ENCODE data around the gene CHMP4A. TPM values are rescaled to one million over a fixed set of nuclear protein-coding genes. Genes with fewer than 3 reads are reported as not detected.

Gene CHMP4A
- total RNA-seq, 1 donor from 2014 or later: 32.2 TPM

DNA sequence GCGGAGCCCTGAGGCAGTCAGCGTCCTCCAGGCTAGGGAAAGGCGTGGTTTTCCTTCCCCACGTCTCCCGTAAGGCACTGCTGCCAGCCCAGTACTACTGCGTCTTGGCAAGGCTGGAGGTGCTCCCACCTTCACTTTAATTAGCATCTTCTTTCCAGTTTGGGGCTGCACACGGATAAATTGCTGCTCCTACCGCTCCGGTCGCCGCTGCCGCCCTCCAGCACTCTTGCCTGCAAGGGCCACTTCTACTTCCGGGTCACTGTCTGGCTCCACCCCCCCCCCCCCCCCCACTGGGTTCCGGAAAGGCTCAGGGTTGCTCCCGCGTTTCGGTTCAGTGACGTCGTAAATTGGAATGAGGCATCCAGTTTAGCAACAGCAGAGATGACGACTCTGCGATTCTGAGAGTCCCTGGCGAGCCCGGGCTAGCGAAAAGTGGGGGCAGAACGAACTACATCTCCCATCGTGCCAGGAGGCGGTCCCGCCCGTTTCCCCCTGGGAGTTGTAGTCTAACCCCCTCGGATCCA is 18.9 kb upstream of the CHMP4A start, which contains the start of gene NEDD8:
NEDD8 (minus strand) TSS at position 247 of the 524 bp plus-strand sequence; CDS start at position 147, 100 bp downstream.
- peak within 1 kb of the TSS; percentile 90 for H3K9ac ChIP-seq (ENCODE audit: low read length)
- Mint-ChIP-seq H3K4me3 (ENCODE audit: unreplicated experiment) (peak within 1 kb of the TSS; percentile 94), H3K27me3 (ENCODE audit: low read depth, unreplicated experiment) (no peaks in the 10 kb centered on the region), H3K36me3 (ENCODE audit: low read depth, unreplicated experiment) (peaks cover 13% of the 10 kb centered on the region), H3K4me1 (ENCODE audit: low read depth, unreplicated experiment) (peaks cover 16% of the 10 kb centered on the region), H3K27ac (ENCODE audit: unreplicated experiment) (peak within 1 kb of the TSS; percentile 92), H3K9me3 (ENCODE audit: unreplicated experiment) (no peaks in the 10 kb centered on the region)
- H3K4me3 ChIP-seq (ENCODE audit: insufficient read depth, low read depth, low read length): peak within 1 kb of the TSS; percentile 93
- H3K27me3 ChIP-seq (ENCODE audit: insufficient read depth, low read length): no peaks in the 10 kb centered on the region
- FAIRE-seq: no peak
- peak; percentile 90 for DNase-seq (ENCODE audit: low read depth)
- peak within 1 kb of the TSS; percentile 96 for H3K4me2 ChIP-seq (ENCODE audit: low read length)
- H4K20me1 ChIP-seq (ENCODE audit: insufficient read depth, low read length): peaks cover 3% of the 10 kb centered on the region
- H3K4me1 ChIP-seq (ENCODE audit: insufficient read depth, low read length): peaks cover 13% of the 10 kb centered on the region
- H3K9me3 ChIP-seq (ENCODE audit: insufficient read depth, low read depth, low read length): no peaks in the 10 kb centered on the region
- peak within 1 kb of the TSS; percentile 98 for H2AFZ ChIP-seq (ENCODE audit: low read depth, low read length)
- no peak for TF ChIP-seq CTCF (IDR thresholded peaks at IDR 0.05; ENCODE audit: insufficient read depth, low read depth, low read length)
- TF ChIP-seq EZH2 (IDR thresholded peaks at IDR 0.05; ENCODE audit: insufficient read depth, low read length): no peak
- H3K36me3 ChIP-seq (ENCODE audit: insufficient read depth, low read length): peaks cover 18% of the 10 kb centered on the region
- H3K27ac ChIP-seq (ENCODE audit: low read depth, low read length): peak within 1 kb of the TSS; percentile 94
- peaks cover 84% of the 10 kb centered on the region for H3K79me2 ChIP-seq (ENCODE audit: insufficient read depth, low read length)

- H3K27me3 ChIP-seq (ENCODE audit: insufficient read depth, low read length): no peaks in the 10 kb centered on the region
- FAIRE-seq: no peak
- peak overlapping the region; percentile 96 for H3K4me2 ChIP-seq (ENCODE audit: low read length)
- Mint-ChIP-seq H3K27me3 (ENCODE audit: low read depth, unreplicated experiment) (no peaks in the 10 kb centered on the region), H3K27ac (ENCODE audit: unreplicated experiment) (peak overlapping the region; percentile 92), H3K4me1 (ENCODE audit: low read depth, unreplicated experiment) (peaks cover 13% of the 10 kb centered on the region), H3K9me3 (ENCODE audit: unreplicated experiment) (no peaks in the 10 kb centered on the region), H3K4me3 (ENCODE audit: unreplicated experiment) (peak overlapping the region; percentile 94), H3K36me3 (ENCODE audit: low read depth, unreplicated experiment) (peaks cover 10% of the 10 kb centered on the region)
- peak overlapping the region; percentile 98 for H2AFZ ChIP-seq (ENCODE audit: low read depth, low read length)
- H3K4me3 ChIP-seq (ENCODE audit: insufficient read depth, low read depth, low read length): peak overlapping the region; percentile 93
- peaks cover 13% of the 10 kb centered on the region for H3K4me1 ChIP-seq (ENCODE audit: insufficient read depth, low read length)
- peak overlapping the region; percentile 94 for H3K27ac ChIP-seq (ENCODE audit: low read depth, low read length)
- TF ChIP-seq CTCF (IDR thresholded peaks at IDR 0.05; ENCODE audit: insufficient read depth, low read depth, low read length): no peak
- TF ChIP-seq EZH2 (IDR thresholded peaks at IDR 0.05; ENCODE audit: insufficient read depth, low read length): no peak
- H3K79me2 ChIP-seq (ENCODE audit: insufficient read depth, low read length): peaks cover 88% of the 10 kb centered on the region
- no peak for DNase-seq (ENCODE audit: low read depth)
- H3K36me3 ChIP-seq (ENCODE audit: insufficient read depth, low read length): peaks cover 14% of the 10 kb centered on the region
- H3K9me3 ChIP-seq (ENCODE audit: insufficient read depth, low read depth, low read length): no peaks in the 10 kb centered on the region
- H3K9ac ChIP-seq (ENCODE audit: low read length): peak overlapping the region; percentile 90
- H4K20me1 ChIP-seq (ENCODE audit: insufficient read depth, low read length): peaks cover 3% of the 10 kb centered on the region
Observed at GRCh38 chr14:24231263-24232120, 18.2 kb upstream of the CHMP4A start.

Data from astrocyte (in vitro differentiated cells and primary cell).